ENCODE data around the gene HOXA5.

DNA sequence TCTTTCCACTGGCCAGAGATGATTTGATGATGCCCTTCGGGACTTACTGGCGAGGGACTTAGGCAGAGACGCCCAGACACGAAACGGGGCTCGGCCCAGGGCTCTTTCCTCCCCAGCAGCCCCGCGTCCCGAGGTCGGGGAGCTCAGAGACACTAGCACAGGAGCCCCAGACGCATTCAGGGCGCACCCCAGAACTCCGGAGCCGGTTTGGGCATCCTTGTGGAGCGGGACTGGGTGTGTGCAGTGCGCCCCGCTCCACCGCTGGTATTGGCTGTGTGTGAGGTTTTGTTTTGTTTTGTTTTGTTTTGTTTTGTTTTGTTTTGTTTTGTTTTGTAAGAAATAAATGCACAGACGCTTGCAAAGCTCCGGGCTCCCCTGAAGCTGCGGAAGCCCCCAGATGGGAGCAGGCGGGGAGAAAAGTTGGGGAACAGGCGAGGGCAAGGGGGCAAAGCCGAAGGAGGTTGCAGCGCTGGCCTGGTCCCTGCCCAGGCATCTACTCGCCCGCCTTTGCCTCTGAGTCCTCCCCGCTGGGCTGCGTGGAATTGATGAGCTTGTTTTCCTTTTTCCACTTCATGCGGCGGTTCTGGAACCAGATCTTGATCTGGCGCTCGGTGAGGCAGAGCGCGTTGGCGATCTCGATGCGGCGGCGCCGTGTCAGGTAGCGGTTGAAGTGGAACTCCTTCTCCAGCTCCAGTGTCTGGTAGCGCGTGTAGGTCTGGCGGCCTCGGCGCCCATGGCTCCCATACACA is 1.9 kb upstream of the HOXA5 start:
- TF ChIP-seq, protein P1, sequence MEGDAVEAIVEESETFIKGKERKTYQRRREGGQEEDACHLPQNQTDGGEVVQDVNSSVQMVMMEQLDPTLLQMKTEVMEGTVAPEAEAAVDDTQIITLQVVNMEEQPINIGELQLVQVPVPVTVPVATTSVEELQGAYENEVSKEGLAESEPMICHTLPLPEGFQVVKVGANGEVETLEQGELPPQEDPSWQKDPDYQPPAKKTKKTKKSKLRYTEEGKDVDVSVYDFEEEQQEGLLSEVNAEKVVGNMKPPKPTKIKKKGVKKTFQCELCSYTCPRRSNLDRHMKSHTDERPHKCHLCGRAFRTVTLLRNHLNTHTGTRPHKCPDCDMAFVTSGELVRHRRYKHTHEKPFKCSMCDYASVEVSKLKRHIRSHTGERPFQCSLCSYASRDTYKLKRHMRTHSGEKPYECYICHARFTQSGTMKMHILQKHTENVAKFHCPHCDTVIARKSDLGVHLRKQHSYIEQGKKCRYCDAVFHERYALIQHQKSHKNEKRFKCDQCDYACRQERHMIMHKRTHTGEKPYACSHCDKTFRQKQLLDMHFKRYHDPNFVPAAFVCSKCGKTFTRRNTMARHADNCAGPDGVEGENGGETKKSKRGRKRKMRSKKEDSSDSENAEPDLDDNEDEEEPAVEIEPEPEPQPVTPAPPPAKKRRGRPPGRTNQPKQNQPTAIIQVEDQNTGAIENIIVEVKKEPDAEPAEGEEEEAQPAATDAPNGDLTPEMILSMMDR (IDR thresholded peaks at IDR 0.05): no peak
- TF ChIP-seq POLR2A (IDR thresholded peaks at IDR 0.05): no peak
